HG02678 (cell line): ENCODE results near the gene EFCAB8.
"Not testable (repeated sequence)": the region's sequence is repeated elsewhere in the genome, so short reads cannot be mapped to it uniquely, and the experiment has no call there.

Experiments
- ATAC-seq: cut with Tn5 transposase; IDR thresholded peaks from one replicate; pipeline ENCODE4 v1.9.1; 2021; ENCODE audit warnings: mild to moderate bottlenecking, moderate library complexity; ENCODE audit not compliant: unreplicated experiment

Gene EFCAB8

GRCh38 chr20:32885185-32885584, 26.5 kb downstream of the EFCAB8 start:
- ATAC-seq, result no peak

GRCh38 chr20:32885952-32886351, 27.2 kb downstream of the EFCAB8 start:
- no peak for ATAC-seq

GRCh38 chr20:32886652-32887051, 27.9 kb downstream of the EFCAB8 start:
- ATAC-seq, result no peak

- ATAC-seq, result no peak
Observed at GRCh38 chr20:32887492-32887891, 28.8 kb downstream of the EFCAB8 start.

GRCh38 chr20:32888636-32889035, 29.9 kb downstream of the EFCAB8 start:
- ATAC-seq, result no peak

- no peak for ATAC-seq
Observed at GRCh38 chr20:32889281-32889680, 30.6 kb downstream of the EFCAB8 start.

- no peak for ATAC-seq
Observed at GRCh38 chr20:32891491-32891890, 32.8 kb downstream of the EFCAB8 start.

GRCh38 chr20:32891926-32892660, 33.4 kb downstream of the EFCAB8 start:
- no peak for ATAC-seq

- ATAC-seq, result no peak
Observed at GRCh38 chr20:32893263-32894025, 34.7 kb downstream of the EFCAB8 start.

- ATAC-seq, result no peak
Observed at GRCh38 chr20:32894026-32894483, 35.3 kb downstream of the EFCAB8 start.

- ATAC-seq, result no peak
Observed at GRCh38 chr20:32894711-32895355, 36.1 kb downstream of the EFCAB8 start.

GRCh38 chr20:32896521-32897280, 38.0 kb downstream of the EFCAB8 start:
- no peak for ATAC-seq

GRCh38 chr20:32898729-32899128, 40.0 kb downstream of the EFCAB8 start:
- no peak for ATAC-seq

- ATAC-seq, result no peak
Observed at GRCh38 chr20:32902456-32903420, 44.0 kb downstream of the EFCAB8 start.

GRCh38 chr20:32903666-32904175, 45.0 kb downstream of the EFCAB8 start:
- no peak for ATAC-seq

GRCh38 chr20:32904678-32905077, 46.0 kb downstream of the EFCAB8 start:
- ATAC-seq, result not testable (repeated sequence)

- ATAC-seq, result no peak
Observed at GRCh38 chr20:32906200-32906599, 47.5 kb downstream of the EFCAB8 start.

GRCh38 chr20:32906871-32907495, 48.3 kb downstream of the EFCAB8 start:
- ATAC-seq, result no peak

- ATAC-seq, result no peak
Observed at GRCh38 chr20:32907886-32908285, 49.2 kb downstream of the EFCAB8 start.
